B cell (primary cell): ENCODE data around the gene MT1A.

Experiments
- CTCF ChIP-seq: fragments of 200-600 bp; IDR thresholded peaks from one replicate; pipeline ENCODE4 v1.8.0; 2022; ENCODE audit warnings: antibody characterized with exemption, mild to moderate bottlenecking
- EZH2 ChIP-seq: IDR thresholded peaks from 2 replicates; pipeline ENCODE4 v1.6.1; 2012; ENCODE audit warnings: borderline replicate concordance, low read depth, mild to moderate bottlenecking, moderate library complexity, low read length; ENCODE audit not compliant: insufficient read depth, poor library complexity, severe bottlenecking

DNA sequence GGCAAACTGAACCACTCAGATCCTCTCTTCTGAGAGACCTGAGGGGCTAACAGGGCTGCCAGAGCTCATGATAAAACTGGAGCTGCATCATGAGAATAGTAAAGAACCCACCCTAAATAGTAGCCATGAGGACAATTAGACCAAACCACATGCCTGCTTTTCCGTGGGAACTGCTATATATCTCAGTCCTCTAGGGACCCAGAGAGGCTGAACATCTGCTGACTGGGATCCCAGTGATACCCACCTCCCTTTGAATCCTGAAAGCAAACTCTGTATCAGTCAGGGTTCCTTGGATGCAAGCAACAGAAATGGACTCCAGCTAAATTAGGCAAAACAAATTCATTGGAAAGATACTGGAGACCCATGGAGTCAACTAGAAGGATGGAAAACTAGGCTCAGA is 50.3 kb downstream of the MT1A start:
- TF ChIP-seq CTCF (no peak), EZH2 (no peak)
